Uterus (tissue), 2 donors: ENCODE measurements around the gene TBC1D5.

Experiments used
- CTCF ChIP-seq, 4 experiments: fragments of 200-600 bp in 2 of 4; fragments of 450-650 bp in 2 of 4; sonication (generic) in 2 of 4; IDR thresholded peaks; one replicate each; pipeline ENCODE4 v1.5.1; 2016 to 2019; ENCODE audit warnings: antibody characterized with exemption in 4 of 4, mild to moderate bottlenecking in 2 of 4, moderate library complexity in 1 of 4
- POLR2A ChIP-seq, 2 donors: fragments of 450-650 bp; IDR thresholded peaks; one replicate each; pipeline ENCODE4 v1.6.1; 2016; ENCODE audit warnings: antibody characterized with exemption in 2 of 2, mild to moderate bottlenecking in 1 of 2, moderate library complexity in 1 of 2

- TF ChIP-seq CTCF (IDR thresholded peaks at IDR 0.05) (no peak), POLR2A (IDR thresholded peaks at IDR 0.05) (no peak)
Measured at GRCh38 chr3:17153209-17153608, 589.2 kb downstream of the TBC1D5 start.
